Ishikawa (cell line): ENCODE data around the gene AVL9.

Experiments
- CREB1 ChIP-seq: IDR thresholded peaks from 2 replicates; pipeline ENCODE4 v1.6.1; 2012; ENCODE audit warnings: low read depth
- EP300 ChIP-seq: IDR thresholded peaks from 2 replicates; pipeline ENCODE4 v1.6.1; 2012; ENCODE audit warnings: borderline replicate concordance
- RAD21 ChIP-seq: IDR thresholded peaks from 2 replicates; pipeline ENCODE4 v1.6.1; 2012; ENCODE audit warnings: low read depth
- YY1 ChIP-seq: IDR thresholded peaks from 2 replicates; pipeline ENCODE4 v1.6.1; 2012; ENCODE audit warnings: low read depth
- TF ChIP-seq, protein P1 (sequence below): IDR thresholded peaks from 2 replicates; pipeline ENCODE4 v1.6.1; 2012
- TF ChIP-seq, protein P2 (sequence below): IDR thresholded peaks from 2 replicates; pipeline ENCODE4 v1.6.1; 2012; ENCODE audit warnings: low read depth, mild to moderate bottlenecking

DNA sequence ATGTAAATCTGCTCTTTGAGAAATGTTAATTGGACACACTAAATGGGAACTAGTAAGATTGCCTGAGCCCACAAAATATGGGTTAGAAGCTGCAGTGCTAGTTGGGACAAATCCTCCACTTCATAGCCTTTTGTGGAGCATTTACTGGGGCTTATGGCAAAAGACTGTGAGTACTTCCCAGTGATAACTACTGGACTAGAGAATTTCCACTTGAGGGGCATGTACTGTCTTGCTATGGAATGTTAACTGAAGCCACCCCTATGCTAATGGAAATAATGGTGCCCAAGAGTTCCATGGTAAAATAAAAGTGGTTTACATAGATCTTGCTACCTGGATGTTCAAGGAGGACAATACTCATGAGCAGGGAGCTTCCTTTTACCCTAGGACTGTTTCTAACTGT lies 29.3 kb downstream of the AVL9 start:
- TF ChIP-seq EP300 (no peak), RAD21 (no peak), YY1 (no peak), CREB1 (no peak)
- TF ChIP-seq, protein P1, sequence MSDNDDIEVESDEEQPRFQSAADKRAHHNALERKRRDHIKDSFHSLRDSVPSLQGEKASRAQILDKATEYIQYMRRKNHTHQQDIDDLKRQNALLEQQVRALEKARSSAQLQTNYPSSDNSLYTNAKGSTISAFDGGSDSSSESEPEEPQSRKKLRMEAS = no peak
- TF ChIP-seq, protein P2, sequence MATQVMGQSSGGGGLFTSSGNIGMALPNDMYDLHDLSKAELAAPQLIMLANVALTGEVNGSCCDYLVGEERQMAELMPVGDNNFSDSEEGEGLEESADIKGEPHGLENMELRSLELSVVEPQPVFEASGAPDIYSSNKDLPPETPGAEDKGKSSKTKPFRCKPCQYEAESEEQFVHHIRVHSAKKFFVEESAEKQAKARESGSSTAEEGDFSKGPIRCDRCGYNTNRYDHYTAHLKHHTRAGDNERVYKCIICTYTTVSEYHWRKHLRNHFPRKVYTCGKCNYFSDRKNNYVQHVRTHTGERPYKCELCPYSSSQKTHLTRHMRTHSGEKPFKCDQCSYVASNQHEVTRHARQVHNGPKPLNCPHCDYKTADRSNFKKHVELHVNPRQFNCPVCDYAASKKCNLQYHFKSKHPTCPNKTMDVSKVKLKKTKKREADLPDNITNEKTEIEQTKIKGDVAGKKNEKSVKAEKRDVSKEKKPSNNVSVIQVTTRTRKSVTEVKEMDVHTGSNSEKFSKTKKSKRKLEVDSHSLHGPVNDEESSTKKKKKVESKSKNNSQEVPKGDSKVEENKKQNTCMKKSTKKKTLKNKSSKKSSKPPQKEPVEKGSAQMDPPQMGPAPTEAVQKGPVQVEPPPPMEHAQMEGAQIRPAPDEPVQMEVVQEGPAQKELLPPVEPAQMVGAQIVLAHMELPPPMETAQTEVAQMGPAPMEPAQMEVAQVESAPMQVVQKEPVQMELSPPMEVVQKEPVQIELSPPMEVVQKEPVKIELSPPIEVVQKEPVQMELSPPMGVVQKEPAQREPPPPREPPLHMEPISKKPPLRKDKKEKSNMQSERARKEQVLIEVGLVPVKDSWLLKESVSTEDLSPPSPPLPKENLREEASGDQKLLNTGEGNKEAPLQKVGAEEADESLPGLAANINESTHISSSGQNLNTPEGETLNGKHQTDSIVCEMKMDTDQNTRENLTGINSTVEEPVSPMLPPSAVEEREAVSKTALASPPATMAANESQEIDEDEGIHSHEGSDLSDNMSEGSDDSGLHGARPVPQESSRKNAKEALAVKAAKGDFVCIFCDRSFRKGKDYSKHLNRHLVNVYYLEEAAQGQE = no peak
